OCI-LY7 (cell line): Measurements from ENCODE around the gene AUTS2.

ENCODE experiments used
- CTCF ChIP-seq: fragments of 200-600 bp; sonication (generic); conservative IDR thresholded peaks from 2 replicates; pipeline ENCODE4 v1.5.1; 2014; ENCODE audit warnings: mild to moderate bottlenecking, antibody characterized with exemption, low read length, moderate library complexity, mixed read lengths
- EZH2phosphoT487 ChIP-seq: fragments of 200-600 bp; sonication (generic); IDR thresholded peaks from 2 replicates; pipeline ENCODE4 v1.6.1; 2018; ENCODE audit warnings: low read depth, borderline replicate concordance, mild to moderate bottlenecking, mixed run types, antibody characterized with exemption, low read length, moderate library complexity, mixed read lengths

- no peak for TF ChIP-seq CTCF
- TF ChIP-seq EZH2phosphoT487: no peak
These were observed 537.4 kb downstream of the AUTS2 start for GRCh38 chr7:70135656-70136055.
